ENCODE results near the gene PRSS33.

- TF ChIP-seq POLR2A (IDR thresholded peaks at IDR 0.05; ENCODE audit: low read depth, low read length) (no peak), PAX5 (IDR thresholded peaks at IDR 0.05; ENCODE audit: insufficient read depth, low read length, severe bottlenecking) (no peak), POLR2AphosphoS5 (IDR thresholded peaks at IDR 0.05; ENCODE audit: low read depth, low read length) (no peak), POU2F2 (IDR thresholded peaks at IDR 0.05; ENCODE audit: low read depth, low read length) (no peak), TAF1 (IDR thresholded peaks at IDR 0.05; ENCODE audit: low read depth, low read length) (no peak), SPI1 (IDR thresholded peaks at IDR 0.05; ENCODE audit: low read depth, low read length) (no peak)
These were observed 42.6 kb downstream of the PRSS33 start for GRCh38 chr16:2744711-2745110.

Data from GM12891 (cell line).